Activated naive CD8-positive, alpha-beta T cell treated with anti-CD3 and anti-CD28 coated beads for 36 hours (primary cell): Measurements from ENCODE around the gene GATB. TPM values are rescaled to one million over a fixed set of nuclear protein-coding genes. Genes with fewer than 3 reads are reported as not detected.

Experiments
- DNase-seq: peaks from one replicate; pipeline ENCODE4 v3.0.0; 2021
- H3K27ac Mint-ChIP-seq: one replicate; pipeline ENCODE4 v1.8.0; 2022; ENCODE audit warnings: mild to moderate bottlenecking, moderate library complexity, mixed read lengths
- H3K27me3 Mint-ChIP-seq: one replicate; pipeline ENCODE4 v1.8.0; 2022; ENCODE audit warnings: mild to moderate bottlenecking, mixed read lengths
- H3K36me3 Mint-ChIP-seq: one replicate; pipeline ENCODE4 v1.8.0; 2021; ENCODE audit warnings: mild to moderate bottlenecking, mixed read lengths
- H3K4me1 Mint-ChIP-seq: one replicate; pipeline ENCODE4 v1.8.0; 2021; ENCODE audit warnings: mixed read lengths
- H3K4me3 Mint-ChIP-seq: one replicate; pipeline ENCODE4 v1.8.0; 2022; ENCODE audit warnings: mild to moderate bottlenecking, moderate library complexity, mixed read lengths
- H3K9me3 Mint-ChIP-seq: one replicate; pipeline ENCODE4 v1.8.0; 2022; ENCODE audit warnings: mixed read lengths
- total RNA-seq, 2 experiments: library from RNA; stranded (reverse); gene quantifications; one replicate each; pipeline ENCODE4 v1.2.3, GENCODE V29; 2021

Gene GATB
- total RNA-seq, 2 experiments from 2014 or later, result 28.4 to 29.4 TPM

DNA sequence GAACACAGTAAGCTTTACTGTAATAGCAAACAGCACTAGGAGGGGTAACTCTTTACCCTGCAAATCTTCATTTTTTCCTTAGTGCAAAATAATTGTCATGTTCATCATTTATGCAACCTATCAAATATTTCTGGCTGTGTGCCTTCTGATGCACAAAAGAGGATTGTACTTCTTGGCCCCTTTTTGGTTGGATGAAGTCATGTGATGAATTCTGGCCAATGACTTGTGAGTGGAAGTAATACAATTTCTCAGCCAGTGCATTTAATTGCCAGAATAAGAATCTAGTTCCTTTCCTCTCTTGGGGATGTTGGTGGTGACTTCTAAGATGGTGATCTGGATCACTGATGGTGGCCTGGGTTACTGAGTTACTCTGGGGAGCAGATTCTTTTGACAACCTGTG lies 37.0 kb upstream of the GATB start:
- H3K27me3 Mint-ChIP-seq, result peaks cover 5% of the 10 kb centered on the region
- no peaks in the 10 kb centered on the region for H3K9me3 Mint-ChIP-seq
- no peaks in the 10 kb centered on the region for H3K4me1 Mint-ChIP-seq
- H3K27ac Mint-ChIP-seq, result no peak overlapping the region
- H3K36me3 Mint-ChIP-seq, result no peaks in the 10 kb centered on the region
- DNase-seq, result no peak
- H3K4me3 Mint-ChIP-seq, result no peak overlapping the region

DNA sequence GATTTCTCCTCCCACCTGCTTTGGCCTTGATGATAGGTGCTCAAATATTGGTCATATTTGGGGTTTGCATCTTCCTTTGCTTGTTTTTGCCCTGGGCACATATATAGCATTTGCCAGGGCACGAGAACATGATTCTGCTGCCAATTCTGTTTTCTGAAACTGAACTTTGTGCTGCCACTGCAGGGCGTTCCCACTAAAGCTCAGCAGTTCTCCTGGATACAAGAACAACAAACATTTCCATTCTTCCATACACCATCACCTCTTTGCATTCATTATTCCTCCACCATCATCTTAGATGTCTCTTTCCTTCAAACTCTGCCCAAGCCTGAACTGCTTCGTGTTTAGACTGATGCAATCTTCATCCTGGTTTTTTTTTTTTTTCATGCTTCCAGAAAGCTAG lies 36.3 kb upstream of the GATB start:
- Mint-ChIP-seq H3K4me3 (no peak overlapping the region), H3K9me3 (no peaks in the 10 kb centered on the region), H3K27me3 (peaks cover 5% of the 10 kb centered on the region), H3K36me3 (no peaks in the 10 kb centered on the region), H3K27ac (no peak overlapping the region), H3K4me1 (no peaks in the 10 kb centered on the region)
- DNase-seq, result no peak

DNA sequence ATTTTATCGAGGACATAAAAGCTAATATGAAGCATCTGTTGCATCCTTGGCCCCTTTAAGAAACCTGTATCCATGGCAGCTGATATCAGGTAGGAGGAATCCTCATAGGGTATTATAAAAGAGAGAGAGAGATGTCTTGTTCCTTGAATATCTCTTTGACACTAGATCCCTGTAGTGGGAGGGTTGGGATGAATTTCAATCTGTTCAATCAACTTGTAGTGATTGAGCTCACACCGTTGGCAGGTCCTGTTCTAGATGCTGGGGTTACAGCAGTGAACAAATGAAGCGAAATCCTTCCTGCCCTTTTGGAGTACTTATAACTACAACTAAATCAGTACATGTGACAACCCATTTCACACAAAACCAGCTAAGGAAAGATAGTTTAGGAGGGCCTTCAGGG lies 35.3 kb upstream of the GATB start:
- Mint-ChIP-seq H3K36me3 (no peaks in the 10 kb centered on the region), H3K4me1 (no peaks in the 10 kb centered on the region)

DNA sequence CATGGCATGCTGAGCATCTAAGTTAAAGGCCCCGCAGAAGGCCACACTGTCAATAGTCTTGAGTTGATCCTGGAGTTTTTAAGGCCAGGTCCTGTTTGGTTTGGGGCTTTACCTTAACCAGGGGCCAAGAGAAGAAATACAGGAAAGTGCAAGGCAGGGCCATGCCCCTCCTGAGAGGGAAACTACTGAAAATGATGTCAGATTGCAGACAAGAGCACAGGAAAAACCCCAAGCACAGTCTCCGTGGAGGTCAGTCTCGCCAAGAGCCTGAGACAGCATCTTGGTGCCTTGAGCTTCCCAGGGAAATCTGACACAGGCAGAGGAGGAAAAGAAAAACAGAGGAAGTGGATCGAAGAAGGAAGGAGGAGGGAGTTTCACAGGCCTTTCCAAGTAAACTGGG lies 32.2 kb upstream of the GATB start:
- H3K4me1 Mint-ChIP-seq, result peaks cover 2% of the 10 kb centered on the region
- no peak overlapping the region for H3K4me3 Mint-ChIP-seq
- no peaks in the 10 kb centered on the region for H3K36me3 Mint-ChIP-seq
- no peaks in the 10 kb centered on the region for H3K9me3 Mint-ChIP-seq
- H3K27ac Mint-ChIP-seq, result no peak overlapping the region
- DNase-seq, result no peak
- H3K27me3 Mint-ChIP-seq, result peaks cover 5% of the 10 kb centered on the region

More for the DNA sequence above, 35.3 kb upstream of the GATB start:
- no peak overlapping the region for H3K4me3 Mint-ChIP-seq
- H3K27ac Mint-ChIP-seq, result no peak overlapping the region
- H3K9me3 Mint-ChIP-seq, result no peaks in the 10 kb centered on the region
- H3K27me3 Mint-ChIP-seq, result peaks cover 5% of the 10 kb centered on the region
- DNase-seq, result no peak

DNA sequence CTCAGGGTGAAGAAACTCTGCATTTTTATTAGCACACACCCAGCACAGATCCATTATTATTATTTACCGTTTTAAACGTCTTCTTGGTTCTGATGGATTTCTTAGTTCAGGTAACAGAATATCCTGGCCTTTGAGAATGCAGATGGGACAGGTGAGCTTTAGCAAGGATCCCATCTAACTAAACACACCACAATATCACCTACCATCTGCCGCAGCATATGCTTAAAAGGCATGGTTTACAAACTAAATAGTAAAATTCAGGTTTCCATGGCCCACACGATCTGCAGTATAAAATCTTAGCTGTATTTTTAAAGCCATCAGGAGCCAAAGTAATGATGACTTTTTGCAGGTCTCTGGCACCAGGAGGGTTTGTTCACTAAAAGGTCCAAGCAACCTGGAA lies 31.7 kb upstream of the GATB start:
- H3K36me3 Mint-ChIP-seq, result no peaks in the 10 kb centered on the region
- H3K27ac Mint-ChIP-seq, result no peak overlapping the region
- no peak overlapping the region for H3K4me3 Mint-ChIP-seq
- H3K9me3 Mint-ChIP-seq, result no peaks in the 10 kb centered on the region
- no peak for DNase-seq
- peaks cover 5% of the 10 kb centered on the region for H3K27me3 Mint-ChIP-seq
- peaks cover 2% of the 10 kb centered on the region for H3K4me1 Mint-ChIP-seq

DNA sequence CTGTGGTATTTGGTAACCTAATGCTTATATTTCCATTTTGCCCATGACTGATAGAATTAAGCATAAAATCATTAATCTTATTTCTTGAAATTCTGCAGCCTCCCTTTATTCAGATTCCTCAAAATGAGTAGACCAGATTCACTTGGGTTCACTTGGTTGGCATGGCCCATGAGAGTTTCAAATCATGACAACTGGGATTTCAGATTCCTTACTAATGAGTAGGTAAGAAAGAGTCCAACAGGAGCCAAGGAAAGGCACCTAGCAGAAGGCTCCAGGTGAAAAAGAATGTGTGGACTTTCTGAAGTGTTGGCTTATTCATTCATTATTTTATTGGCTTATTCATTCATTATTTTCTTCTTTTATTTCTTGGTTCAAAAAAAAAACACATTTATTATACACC lies 27.2 kb upstream of the GATB start:
- DNase-seq, result no peak
- Mint-ChIP-seq H3K27me3 (no peaks in the 10 kb centered on the region), H3K9me3 (no peaks in the 10 kb centered on the region), H3K4me3 (no peak overlapping the region), H3K27ac (no peak overlapping the region), H3K4me1 (peaks cover 2% of the 10 kb centered on the region), H3K36me3 (no peaks in the 10 kb centered on the region)

DNA sequence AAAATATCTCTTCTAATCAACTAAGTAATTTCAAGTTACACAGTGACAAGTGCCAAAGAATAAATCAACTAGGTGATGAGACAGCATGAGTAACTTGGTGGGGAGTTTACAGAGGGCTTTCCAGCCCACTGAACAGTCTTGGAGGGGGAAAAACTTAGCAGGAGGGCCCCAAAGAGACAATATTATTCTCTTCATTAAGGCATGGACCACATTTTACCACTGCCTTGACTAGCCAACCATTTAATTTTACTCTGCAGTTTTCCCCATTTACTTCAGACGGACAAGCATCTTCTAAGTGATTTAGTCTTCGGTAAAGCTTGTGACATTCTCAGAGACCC lies 25.3 kb upstream of the GATB start:
- Mint-ChIP-seq H3K4me1 (peaks cover 5% of the 10 kb centered on the region), H3K27me3 (no peaks in the 10 kb centered on the region), H3K4me3 (no peak overlapping the region), H3K36me3 (no peaks in the 10 kb centered on the region), H3K9me3 (no peaks in the 10 kb centered on the region), H3K27ac (no peak overlapping the region)
- no peak for DNase-seq

DNA sequence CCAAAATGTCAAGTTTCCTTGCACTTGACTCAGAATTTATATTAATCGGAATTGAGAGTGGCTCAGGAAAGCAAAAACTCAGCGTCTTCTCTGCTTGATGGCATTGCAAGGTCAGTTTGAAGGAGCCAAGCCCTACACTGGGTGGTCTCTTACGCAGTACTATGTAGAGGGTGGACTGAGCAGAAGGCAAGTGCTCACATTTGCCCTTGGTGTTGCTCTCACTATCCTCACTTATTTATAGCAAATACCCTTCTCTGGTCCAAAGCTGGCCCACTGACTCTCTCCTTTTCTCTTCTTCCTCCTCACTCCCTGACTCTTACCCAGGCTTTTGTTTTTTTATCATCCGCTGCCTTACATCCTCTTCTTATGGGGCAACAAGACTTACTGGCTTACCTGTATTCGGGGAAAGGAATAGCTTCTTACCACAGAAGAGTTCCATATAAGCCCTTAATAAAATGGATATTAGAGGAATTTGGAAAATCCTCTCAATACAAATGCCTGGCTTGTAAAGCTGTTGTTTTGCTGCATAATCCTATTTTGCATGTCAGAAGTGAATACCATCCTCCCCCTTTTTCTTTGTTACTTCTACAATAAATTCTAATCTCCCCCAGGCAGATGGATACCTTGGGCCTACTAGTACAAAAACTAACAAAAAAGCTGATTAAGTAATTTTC lies 24.8 kb upstream of the GATB start:
- H3K27ac Mint-ChIP-seq, result no peak overlapping the region
- no peaks in the 10 kb centered on the region for H3K36me3 Mint-ChIP-seq
- no peaks in the 10 kb centered on the region for H3K27me3 Mint-ChIP-seq
- peaks cover 5% of the 10 kb centered on the region for H3K4me1 Mint-ChIP-seq
- no peaks in the 10 kb centered on the region for H3K9me3 Mint-ChIP-seq
- no peak for DNase-seq
- no peak overlapping the region for H3K4me3 Mint-ChIP-seq

DNA sequence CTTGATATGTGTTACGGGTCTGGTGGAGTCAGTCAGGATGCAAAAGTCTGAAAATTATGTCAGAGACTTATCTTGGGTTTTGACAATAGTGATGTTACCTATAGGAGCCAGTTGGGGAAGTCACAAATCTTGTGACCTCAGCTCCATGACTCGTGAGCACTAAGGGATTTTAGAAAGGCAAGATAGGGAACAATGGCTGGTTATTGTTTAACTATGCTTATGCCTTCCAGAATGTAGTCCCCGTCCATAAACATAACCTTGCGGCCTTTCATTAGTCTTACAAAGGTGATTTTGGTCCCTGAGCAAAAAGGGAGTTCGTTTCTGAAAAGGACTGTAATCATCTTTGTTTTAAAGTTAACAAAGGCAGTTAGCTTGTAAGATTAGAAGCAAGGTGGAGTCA lies 23.9 kb upstream of the GATB start:
- Mint-ChIP-seq H3K27ac (no peak overlapping the region), H3K9me3 (no peaks in the 10 kb centered on the region), H3K4me1 (peaks cover 4% of the 10 kb centered on the region), H3K36me3 (no peaks in the 10 kb centered on the region), H3K27me3 (no peaks in the 10 kb centered on the region), H3K4me3 (no peak overlapping the region)
- DNase-seq, result no peak

DNA sequence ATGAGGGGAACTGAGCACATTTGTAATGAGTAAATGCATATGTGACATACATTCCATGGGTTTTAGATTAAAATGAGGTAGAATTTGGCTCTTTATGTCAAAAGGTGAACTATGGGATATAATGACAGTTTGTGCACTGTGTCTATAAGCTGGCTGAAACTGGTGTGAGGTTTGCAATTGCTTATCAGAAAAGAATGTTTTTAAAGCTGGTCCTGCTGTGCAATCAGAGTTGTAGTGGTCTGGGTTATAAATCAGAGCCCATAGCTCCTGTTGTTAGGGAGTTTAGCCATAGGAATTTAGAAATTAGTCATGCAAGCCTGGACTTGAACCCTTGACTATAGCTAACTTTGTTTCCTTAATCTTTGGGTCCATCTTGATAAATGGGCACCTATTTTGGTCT lies 23.1 kb upstream of the GATB start:
- no peak overlapping the region for H3K4me3 Mint-ChIP-seq
- H3K27me3 Mint-ChIP-seq, result no peaks in the 10 kb centered on the region
- H3K36me3 Mint-ChIP-seq, result no peaks in the 10 kb centered on the region
- H3K9me3 Mint-ChIP-seq, result no peaks in the 10 kb centered on the region
- no peak overlapping the region for H3K27ac Mint-ChIP-seq
- H3K4me1 Mint-ChIP-seq, result peaks cover 3% of the 10 kb centered on the region
- DNase-seq, result no peak

DNA sequence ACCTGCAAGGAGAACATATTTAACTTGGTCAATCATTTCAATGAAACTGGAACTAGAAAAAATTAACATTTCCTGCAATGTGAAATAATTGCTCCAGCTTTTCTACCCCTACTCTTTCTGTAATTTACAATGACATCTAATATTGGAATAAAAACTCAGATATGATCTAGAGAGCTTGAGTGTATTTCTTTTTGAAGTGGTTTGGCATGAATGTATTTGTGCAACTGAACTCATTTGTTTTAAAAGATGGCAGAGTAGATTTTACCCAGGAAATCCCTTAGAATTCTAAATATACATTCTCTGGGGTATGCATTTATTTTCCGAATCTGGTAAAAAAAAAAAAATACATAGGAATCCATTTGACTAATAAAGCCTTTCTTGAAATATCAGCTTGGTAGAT lies 21.5 kb upstream of the GATB start:
- Mint-ChIP-seq H3K27me3 (no peaks in the 10 kb centered on the region), H3K27ac (no peak overlapping the region), H3K9me3 (no peaks in the 10 kb centered on the region), H3K36me3 (no peaks in the 10 kb centered on the region), H3K4me3 (no peak overlapping the region), H3K4me1 (peaks cover 3% of the 10 kb centered on the region)
- DNase-seq, result no peak

DNA sequence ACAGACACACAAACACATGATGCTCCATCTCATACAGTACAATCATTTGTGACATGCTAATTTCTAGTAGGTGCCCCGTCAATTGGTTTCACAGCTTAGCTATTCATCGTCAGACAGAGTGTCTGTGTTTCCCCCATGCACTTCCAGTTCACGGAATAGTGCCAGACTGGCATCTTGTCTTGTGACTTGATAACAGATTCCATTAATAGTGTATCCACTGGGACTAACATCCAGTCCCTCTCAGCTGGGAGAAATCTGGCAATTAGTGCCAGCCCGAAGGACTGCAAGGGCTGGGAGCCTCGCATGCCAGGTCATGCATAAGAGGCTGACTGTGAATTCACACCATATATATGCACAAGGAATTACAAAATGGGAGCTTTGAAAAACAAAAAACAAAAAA lies 20.2 kb upstream of the GATB start:
- Mint-ChIP-seq H3K27me3 (no peaks in the 10 kb centered on the region), H3K9me3 (peaks cover under 1% of the 10 kb centered on the region), H3K4me1 (peaks cover 3% of the 10 kb centered on the region), H3K4me3 (no peak overlapping the region), H3K36me3 (no peaks in the 10 kb centered on the region), H3K27ac (no peak overlapping the region)
- no peak for DNase-seq

DNA sequence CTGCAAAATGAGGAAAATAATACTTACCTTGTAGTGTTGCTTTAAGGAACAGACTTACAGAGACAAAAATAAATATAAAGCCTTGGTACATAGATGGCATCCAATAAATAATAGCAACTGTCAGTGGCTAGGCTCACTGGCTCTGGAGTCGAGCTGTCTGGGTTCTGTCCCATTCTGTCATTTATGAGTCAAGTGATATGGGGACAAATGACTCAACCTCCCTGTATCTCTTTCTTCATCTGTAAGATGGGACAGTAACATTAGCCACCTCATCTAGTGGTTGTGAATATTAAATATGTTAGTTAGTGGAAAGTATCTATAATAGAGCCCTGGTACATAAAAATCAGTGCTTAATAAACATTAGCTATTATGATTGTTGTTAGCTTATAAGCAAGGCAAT lies 16.7 kb upstream of the GATB start:
- Mint-ChIP-seq H3K27ac (no peak overlapping the region), H3K9me3 (peaks cover 15% of the 10 kb centered on the region), H3K4me1 (peaks cover 3% of the 10 kb centered on the region)

DNA sequence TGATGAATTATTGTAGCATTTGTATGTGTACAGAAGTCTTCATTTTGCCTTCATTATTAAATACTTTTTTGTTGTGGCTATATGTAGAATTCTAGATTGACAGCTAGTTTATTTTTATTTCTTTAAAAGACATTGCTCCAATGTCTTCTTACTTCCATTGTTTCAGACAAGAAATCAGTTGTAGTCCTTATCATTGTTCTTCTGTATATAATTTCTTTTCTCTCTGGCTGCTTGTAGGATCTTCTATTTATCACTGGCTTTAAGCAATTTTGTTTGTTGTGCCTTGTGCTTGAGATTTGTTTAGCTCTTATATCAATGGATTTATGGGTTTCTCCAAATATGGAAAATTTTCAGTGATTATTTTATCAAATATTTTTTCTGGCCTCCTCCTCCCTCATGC lies 13.5 kb upstream of the GATB start:
- no peaks in the 10 kb centered on the region for H3K36me3 Mint-ChIP-seq
- DNase-seq, result no peak
- H3K4me1 Mint-ChIP-seq, result no peaks in the 10 kb centered on the region
- H3K4me3 Mint-ChIP-seq, result no peak overlapping the region
- H3K9me3 Mint-ChIP-seq, result peaks cover 15% of the 10 kb centered on the region
- H3K27ac Mint-ChIP-seq, result no peak overlapping the region
- no peaks in the 10 kb centered on the region for H3K27me3 Mint-ChIP-seq

More for the DNA sequence above, 16.7 kb upstream of the GATB start:
- Mint-ChIP-seq H3K27me3 (no peaks in the 10 kb centered on the region), H3K4me3 (no peak overlapping the region), H3K36me3 (no peaks in the 10 kb centered on the region)
- DNase-seq, result no peak

DNA sequence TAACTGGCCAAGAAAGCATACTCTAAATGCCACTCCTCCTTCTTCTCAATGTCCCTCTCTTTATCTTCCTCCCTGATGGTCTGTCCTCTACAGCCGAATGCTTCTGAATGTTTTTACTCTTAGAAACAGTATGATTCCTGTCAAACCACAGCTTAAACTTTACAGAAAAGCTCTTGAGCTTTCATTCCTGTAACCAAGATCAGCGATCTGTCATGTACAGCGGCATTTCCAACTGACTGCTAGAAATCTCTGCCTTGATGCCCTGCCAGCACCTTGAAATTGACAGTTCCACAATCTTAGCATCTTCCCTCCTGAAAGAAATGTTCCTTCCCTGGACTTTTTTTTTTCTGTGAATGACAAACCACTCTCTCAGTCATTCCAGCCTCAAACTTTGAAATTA lies 11.5 kb upstream of the GATB start:
- peaks cover 15% of the 10 kb centered on the region for H3K9me3 Mint-ChIP-seq
- H3K4me3 Mint-ChIP-seq, result no peak overlapping the region
- no peaks in the 10 kb centered on the region for H3K27me3 Mint-ChIP-seq

DNA sequence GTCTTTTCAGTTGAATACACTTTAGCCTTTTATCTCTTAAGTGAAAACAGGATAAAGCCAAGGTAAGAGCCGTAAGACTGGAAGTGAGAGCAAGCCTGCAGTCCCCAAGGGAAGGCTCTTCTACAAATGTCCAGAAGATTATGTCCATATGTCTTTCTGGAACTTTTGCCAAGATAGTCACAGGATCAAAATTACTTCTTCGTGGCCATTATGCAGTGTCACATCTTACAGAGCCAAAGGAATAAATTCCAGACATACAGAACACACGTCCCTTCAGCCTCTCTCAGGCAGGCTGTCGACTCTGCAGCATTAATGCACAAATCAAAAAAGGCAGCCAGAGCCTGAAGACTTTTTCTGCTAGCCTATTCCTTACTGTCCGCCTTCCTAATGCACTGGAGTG lies 10.9 kb upstream of the GATB start:
- no peak for DNase-seq
- H3K9me3 Mint-ChIP-seq, result peaks cover 15% of the 10 kb centered on the region
- H3K27me3 Mint-ChIP-seq, result no peaks in the 10 kb centered on the region
- H3K36me3 Mint-ChIP-seq, result no peaks in the 10 kb centered on the region
- H3K4me3 Mint-ChIP-seq, result no peak overlapping the region
- no peak overlapping the region for H3K27ac Mint-ChIP-seq
- H3K4me1 Mint-ChIP-seq, result no peaks in the 10 kb centered on the region

More for the DNA sequence above, 11.5 kb upstream of the GATB start:
- DNase-seq, result no peak
- H3K36me3 Mint-ChIP-seq, result no peaks in the 10 kb centered on the region
- no peak overlapping the region for H3K27ac Mint-ChIP-seq
- no peaks in the 10 kb centered on the region for H3K4me1 Mint-ChIP-seq

DNA sequence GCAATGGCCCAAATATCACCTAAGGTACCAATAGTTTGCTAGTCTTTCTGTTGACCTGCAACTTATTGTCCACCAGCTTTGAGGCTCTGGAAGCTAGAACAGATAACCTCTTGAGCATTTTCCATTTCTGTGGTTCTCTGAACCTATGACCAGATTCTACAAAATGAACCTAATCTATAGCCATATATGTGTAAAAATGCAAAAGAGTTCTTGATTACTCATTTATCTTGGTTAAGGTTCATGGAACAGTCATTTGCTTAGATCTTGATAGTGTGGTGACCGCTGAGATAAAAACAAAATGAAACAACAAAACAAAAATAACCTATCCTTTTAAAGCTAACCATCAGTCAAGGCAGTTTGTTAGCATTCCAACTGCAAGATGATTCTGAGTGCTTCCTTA lies 9.3 kb upstream of the GATB start:
- Mint-ChIP-seq H3K27me3 (no peaks in the 10 kb centered on the region), H3K36me3 (no peaks in the 10 kb centered on the region), H3K4me3 (no peak overlapping the region), H3K27ac (no peak overlapping the region), H3K4me1 (no peaks in the 10 kb centered on the region), H3K9me3 (peaks cover 10% of the 10 kb centered on the region)
- DNase-seq, result no peak
